H1 (cell line): ENCODE data around the gene SCAMP4.

ENCODE experiments used
- POLR2A ChIP-seq, 2 experiments: IDR thresholded peaks; 1 replicate in 1 of 2; 2 replicates in 1 of 2; pipeline ENCODE4 v1.6.1; 2011; ENCODE audit warnings: low read depth in 2 of 2, low read length in 2 of 2, mild to moderate bottlenecking in 2 of 2; ENCODE audit errors: control extremely low read depth in 1 of 2
- ZNF274 ChIP-seq: IDR thresholded peaks from 2 replicates; pipeline ENCODE4 v1.7.0; 2012; ENCODE audit warnings: low read length, borderline replicate concordance; ENCODE audit errors: extremely low read depth

DNA sequence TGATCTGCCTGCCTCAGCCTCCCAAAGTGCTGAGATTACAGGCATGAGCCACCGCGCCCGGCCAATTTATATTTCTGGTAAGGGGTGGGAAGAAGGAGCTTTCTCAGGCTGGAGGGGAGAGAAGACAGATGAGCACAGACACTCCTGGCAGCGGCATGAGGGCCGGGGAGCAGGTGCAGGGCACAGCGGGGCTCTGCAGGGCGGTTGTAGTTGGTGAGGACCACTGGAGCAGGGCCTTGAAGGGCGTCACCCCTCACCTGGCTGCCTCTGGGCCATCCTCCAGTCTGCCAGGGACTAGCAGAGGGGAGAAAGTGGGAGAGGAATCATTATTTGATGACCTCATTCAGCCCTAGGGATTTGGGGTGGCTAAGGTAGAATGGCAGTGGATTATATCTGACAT is 27.2 kb downstream of the SCAMP4 start:
- TF ChIP-seq POLR2A (IDR thresholded peaks at IDR 0.05; ENCODE audit: control extremely low read depth in 1 of 2, low read depth in 2 of 2, low read length in 2 of 2): no peak
- TF ChIP-seq ZNF274: no peak
